GM12878 (cell line): ENCODE data around the gene UBE2QL1. TPM values are rescaled to one million over a fixed set of nuclear protein-coding genes. Genes with fewer than 3 reads are reported as not detected.

Experiments used
- ATAC-seq: fragments of 200-7000 bp; cut with Tn5 transposase; 3 replicates; pipeline ENCODE4 v1.9.1; 2020; ENCODE audit warnings: mild to moderate bottlenecking, moderate library complexity
- BruUV-seq: library from RNA; stranded (reverse); fragments of 400-500 nt; replicated peaks from 2 replicates; lab custom pipeline; 2021; lab: Mats Ljungman, UMichigan
- CTCF ChIA-PET: fragments of 300-600 bp; sonication (Branson Sonifier 250); formaldehyde crosslinking; extraction: SDS; loops from one replicate; lab custom pipeline; 2021; ENCODE audit warnings: inconsistent platforms; lab: Yijun Ruan, JAX
- POLR2A ChIA-PET: fragments of 350-600 bp; formaldehyde crosslinking; extraction: SDS; loops from one replicate; lab custom pipeline; 2021; ENCODE audit warnings: inconsistent platforms; lab: Charles Lee
- RAD21 ChIA-PET: fragments of 300-600 bp; sonication (Branson Sonifier 250); formaldehyde crosslinking; loops from one replicate; lab custom pipeline; 2023; ENCODE audit warnings: antibody characterized with exemption; ENCODE audit not compliant: unreplicated experiment; lab: Charles Lee
- SMC1A ChIA-PET: fragments of 300-600 bp; sonication (Branson Sonifier 250); formaldehyde crosslinking; loops from one replicate; lab custom pipeline; 2023; ENCODE audit not compliant: unreplicated experiment, uncharacterized antibody; lab: Charles Lee
- DNase-seq: peaks from one replicate; pipeline ENCODE4 v3.0.0-alpha.2; 2011; ENCODE audit warnings: low read depth, low spot score
- FAIRE-seq: peaks from 3 replicates; lab custom pipeline; 2011; peaks lifted over from hg19 to GRCh38; lab: Jason Lieb, UNC
- H2AFZ ChIP-seq: 2 replicates; pipeline ENCODE4 v1.6.0; 2011; ENCODE audit warnings: low read depth, low read length, control low read depth; ENCODE audit not compliant: control insufficient read depth
- H3K27ac ChIP-seq: 2 replicates; pipeline ENCODE4 v1.5.1; 2011; ENCODE audit warnings: control low read depth; ENCODE audit not compliant: control insufficient read depth, insufficient read depth
- H3K27me3 ChIP-seq, 2 experiments: replicated peaks in 1 of 2; 2 replicates each; pipeline versions ENCODE4 v1.6.0 to v1.6.1; 2011; ENCODE audit warnings: low read length in 1 of 2; ENCODE audit not compliant: control insufficient read depth in 2 of 2, insufficient read depth in 2 of 2
- H3K36me3 ChIP-seq, 2 experiments: 2 replicates each; pipeline ENCODE4 v1.5.1; 2011; ENCODE audit warnings: low read length in 1 of 2; ENCODE audit not compliant: control insufficient read depth in 2 of 2, insufficient read depth in 2 of 2
- H3K4me1 ChIP-seq: 2 replicates; pipeline ENCODE4 v1.6.1; 2011; ENCODE audit warnings: mild to moderate bottlenecking, low read length, moderate library complexity, mixed read lengths; ENCODE audit not compliant: control insufficient read depth, insufficient read depth
- H3K4me2 ChIP-seq: 2 replicates; pipeline ENCODE4 v1.6.0; 2011; ENCODE audit warnings: control low read depth; ENCODE audit not compliant: control insufficient read depth, insufficient read depth
- H3K4me3 ChIP-seq: fragments of 200-600 bp; sonication (generic); 2 replicates; pipeline ENCODE4 v1.5.1; 2016
- H3K79me2 ChIP-seq: 2 replicates; pipeline ENCODE4 v1.6.0; 2011; ENCODE audit warnings: low read length; ENCODE audit not compliant: control insufficient read depth, insufficient read depth
- H3K9ac ChIP-seq: 2 replicates; pipeline ENCODE4 v1.8.0; 2011; ENCODE audit warnings: low read length, control low read depth, mixed read lengths; ENCODE audit not compliant: control insufficient read depth, insufficient read depth
- H3K9me3 ChIP-seq: replicated peaks from 3 replicates; pipeline ENCODE4 v1.5.1; 2011; ENCODE audit warnings: mild to moderate bottlenecking, low read length; ENCODE audit not compliant: control insufficient read depth, insufficient read depth
- H4K20me1 ChIP-seq: 2 replicates; pipeline ENCODE4 v1.6.0; 2011; ENCODE audit not compliant: control insufficient read depth, insufficient read depth
- BMI1 ChIP-seq: fragments of 450-650 bp; IDR thresholded peaks from 2 replicates; pipeline ENCODE4 v1.6.1; 2016; ENCODE audit warnings: mild to moderate bottlenecking, moderate library complexity, borderline replicate concordance
- CREM ChIP-seq: IDR thresholded peaks from 2 replicates; pipeline ENCODE4 v1.6.1; 2014; ENCODE audit warnings: antibody characterized with exemption, low read depth
- HDAC2 ChIP-seq: fragments of 200-600 bp; sonication (generic); IDR thresholded peaks from 2 replicates; pipeline ENCODE4 v1.6.1; 2017
- MAX ChIP-seq: IDR thresholded peaks from 2 replicates; pipeline ENCODE4 v1.6.1; 2012; ENCODE audit warnings: low read depth, low read length, improper control_type of control experiment
- PBX3 ChIP-seq: IDR thresholded peaks from 2 replicates; pipeline ENCODE4 v1.6.1; 2011; ENCODE audit warnings: mild to moderate bottlenecking, low read depth, low read length, moderate library complexity; ENCODE audit not compliant: insufficient replicate concordance
- RAD51 ChIP-seq: fragments of 450-650 bp; IDR thresholded peaks from 2 replicates; pipeline ENCODE4 v1.6.1; 2016; ENCODE audit warnings: moderate library complexity, mild to moderate bottlenecking, inconsistent platforms
- SMC3 ChIP-seq: IDR thresholded peaks from 2 replicates; pipeline ENCODE4 v1.6.1; 2011; ENCODE audit warnings: low read length, improper control_type of control experiment, borderline replicate concordance
- WRNIP1 ChIP-seq: IDR thresholded peaks from 2 replicates; pipeline ENCODE4 v1.6.1; 2011; ENCODE audit warnings: low read depth, low read length, improper control_type of control experiment, borderline replicate concordance
- YBX1 ChIP-seq: fragments of 450-650 bp; IDR thresholded peaks from 2 replicates; pipeline ENCODE4 v1.6.1; 2016; ENCODE audit warnings: antibody characterized with exemption
- ZBTB33 ChIP-seq: fragments of 450-650 bp; IDR thresholded peaks from 2 replicates; pipeline ENCODE4 v1.6.1; 2017; ENCODE audit warnings: mild to moderate bottlenecking
- WGBS: methylation state at CpG from one replicate; pipeline ENCODE4 v1.1.6; 2016; ENCODE audit warnings: low lambda C conversion rate; ENCODE audit not compliant: insufficient replicate concordance, insufficient coverage; ENCODE audit errors: missing lambda C conversion rate; 5-methylcytosine and 5-hydroxymethylcytosine counted together
- in situ Hi-C: fragments of 300-500 bp; cut with MboI; formaldehyde crosslinking; loops from 9 replicates; pipeline ENCODE4 v1.14.3; 2018; ENCODE audit warnings: mixed read lengths
- intact Hi-C: fragments of 100-400 bp; cut with micrococcal nuclease; formaldehyde crosslinking; loops from one replicate; pipeline ENCODE4 v1.14.2; 2022; ENCODE audit not compliant: unreplicated experiment
- polyA plus RNA-seq, 11 experiments: library from polyadenylated mRNA; depleted of rRNA in 4 of 11; unstranded in 6 of 11; stranded (reverse) in 5 of 11; fragments of >200 nt; fragmentation: Nextera tagmentation in 4 of 11; fragmentation: Illumina TruSeq in 1 of 11; extraction: Ambion mirVana in 4 of 11; extraction: Trizol in 1 of 11; gene quantifications; 1 replicate in 1 of 11; 2 replicates in 10 of 11; pipeline versions ENCODE4 v1.2.1 to v1.2.3, GENCODE V29; 2011 to 2016; ENCODE audit warnings: inconsistent platforms in 2 of 11, missing spikeins in 2 of 11, low read depth in 1 of 11
- total RNA-seq, 4 experiments: library from RNA; depleted of rRNA in 3 of 4; stranded (reverse); fragments of >200 nt in 3 of 4; fragmentation: Illumina TruSeq in 1 of 4; extraction: Trizol in 1 of 4; gene quantifications; 2 replicates each; pipeline versions ENCODE4 v1.2.1 to v1.2.3, GENCODE V29; 2013 to 2021
- TF ChIP-seq, protein P1 (sequence below): IDR thresholded peaks from 2 replicates; pipeline ENCODE4 v1.6.1; 2011; ENCODE audit warnings: low read depth, low read length, improper control_type of control experiment, borderline replicate concordance
- TF ChIP-seq, protein P2 (sequence below): fragments of 450-650 bp; IDR thresholded peaks from 2 replicates; pipeline ENCODE4 v1.6.1; 2014; ENCODE audit warnings: mild to moderate bottlenecking

UBE2QL1 gene
- total and polyA plus RNA-seq, 10 of the 15 experiments (the other 5 are each of a cell fraction or from before 2014, with no cell fraction given) = 0.03 to 0.62 (median 0.04) TPM; not detected in 6

DNA sequence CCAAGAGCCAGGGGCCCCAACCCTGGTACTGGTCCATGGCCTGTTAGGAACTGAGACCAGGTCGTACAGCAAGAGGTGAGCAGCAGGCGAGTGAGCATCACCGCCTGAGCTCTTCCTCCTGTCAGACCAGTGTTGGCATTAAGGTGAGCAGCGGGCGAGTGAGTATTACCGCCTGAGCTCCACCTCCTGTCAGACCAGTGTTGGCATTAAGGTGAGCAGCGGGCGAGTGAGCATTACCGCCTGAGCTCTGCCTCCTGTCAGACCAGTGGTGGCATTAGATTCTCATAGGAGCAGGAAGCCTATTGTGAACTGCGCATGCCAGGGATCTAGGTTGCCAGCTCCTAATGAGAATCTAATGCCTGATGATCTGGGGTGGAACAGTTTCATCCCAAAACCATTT is 31.0 kb upstream of the UBE2QL1 start:
- no peak overlapping the region for H3K4me3 ChIP-seq
- H4K20me1 ChIP-seq = no peaks in the 10 kb centered on the region
- SMC1A ChIA-PET = interaction anchor here (1.6 kb wide), 1 partner anchor 11 kb away, joined by 3 read pairs; no protein-coding TSS in a partner anchor
- no TSS peak for BruUV-seq
- 56% methylated on average over 10 of the region's 10 CpGs for WGBS
- no peak for TF ChIP-seq PBX3
- TF ChIP-seq BMI1 = no peak
- TF ChIP-seq, protein P1, sequence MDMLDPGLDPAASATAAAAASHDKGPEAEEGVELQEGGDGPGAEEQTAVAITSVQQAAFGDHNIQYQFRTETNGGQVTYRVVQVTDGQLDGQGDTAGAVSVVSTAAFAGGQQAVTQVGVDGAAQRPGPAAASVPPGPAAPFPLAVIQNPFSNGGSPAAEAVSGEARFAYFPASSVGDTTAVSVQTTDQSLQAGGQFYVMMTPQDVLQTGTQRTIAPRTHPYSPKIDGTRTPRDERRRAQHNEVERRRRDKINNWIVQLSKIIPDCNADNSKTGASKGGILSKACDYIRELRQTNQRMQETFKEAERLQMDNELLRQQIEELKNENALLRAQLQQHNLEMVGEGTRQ = no peak
- TF ChIP-seq, all 136 proteins: peak for 0
- Histone ChIP-seq H3K27me3 (no peaks in the 10 kb centered on the region), H3K4me2 (no peak overlapping the region), H3K4me1 (no peaks in the 10 kb centered on the region), H3K9me3 (no peaks in the 10 kb centered on the region), H3K79me2 (no peaks in the 10 kb centered on the region), H3K9ac (no peak overlapping the region), H3K36me3 (no peaks in the 10 kb centered on the region), H3K27ac (no peak overlapping the region), H2AFZ (no peak overlapping the region)
- intact Hi-C loops = no loop called here
- ATAC-seq = no peak
- no peak for FAIRE-seq
- in situ Hi-C loops = no loop called here
- DNase-seq = no peak
- POLR2A ChIA-PET = no interaction called here
- CTCF ChIA-PET = interaction anchor here (0.5 to 2.6 kb wide), 2 partner anchors 18 to 141 kb away, joined by 3 to 6 read pairs; no protein-coding TSS in a partner anchor
- RAD21 ChIA-PET = no interaction called here

- intact Hi-C loops (no loop called here), in situ Hi-C loops (no loop called here)
- SMC1A ChIA-PET = interaction anchor here (1.6 kb wide), 1 partner anchor 12 kb away, joined by 3 read pairs; no protein-coding TSS in a partner anchor
- H3K27me3 ChIP-seq = no peaks in the 10 kb centered on the region
- DNase-seq (no peak), FAIRE-seq (no peak), ATAC-seq (no peak)
- H3K4me2 ChIP-seq = no peak overlapping the region
- H3K36me3 ChIP-seq = no peaks in the 10 kb centered on the region
- no peaks in the 10 kb centered on the region for H3K79me2 ChIP-seq
- H3K4me1 ChIP-seq = no peaks in the 10 kb centered on the region
- H2AFZ ChIP-seq = no peak overlapping the region
- no peaks in the 10 kb centered on the region for H4K20me1 ChIP-seq
- POLR2A ChIA-PET = no interaction called here
- no TSS peak for BruUV-seq
- no peak overlapping the region for H3K9ac ChIP-seq
- no peak overlapping the region for H3K27ac ChIP-seq
- CTCF ChIA-PET = interaction anchor here (1.3 to 2.6 kb wide), 2 partner anchors 9 to 17 kb away, joined by 3 to 6 read pairs; no protein-coding TSS in a partner anchor
- RAD21 ChIA-PET = no interaction called here
- WGBS = 61% methylated on average over 3 of the region's 3 CpGs
- no peak overlapping the region for H3K4me3 ChIP-seq
- H3K9me3 ChIP-seq = no peaks in the 10 kb centered on the region
- no peak for TF ChIP-seq YBX1
- no peak for TF ChIP-seq WRNIP1
- TF ChIP-seq, protein P2, sequence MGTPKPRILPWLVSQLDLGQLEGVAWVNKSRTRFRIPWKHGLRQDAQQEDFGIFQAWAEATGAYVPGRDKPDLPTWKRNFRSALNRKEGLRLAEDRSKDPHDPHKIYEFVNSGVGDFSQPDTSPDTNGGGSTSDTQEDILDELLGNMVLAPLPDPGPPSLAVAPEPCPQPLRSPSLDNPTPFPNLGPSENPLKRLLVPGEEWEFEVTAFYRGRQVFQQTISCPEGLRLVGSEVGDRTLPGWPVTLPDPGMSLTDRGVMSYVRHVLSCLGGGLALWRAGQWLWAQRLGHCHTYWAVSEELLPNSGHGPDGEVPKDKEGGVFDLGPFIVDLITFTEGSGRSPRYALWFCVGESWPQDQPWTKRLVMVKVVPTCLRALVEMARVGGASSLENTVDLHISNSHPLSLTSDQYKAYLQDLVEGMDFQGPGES = no peak
- TF ChIP-seq MAX = no peak
- TF ChIP-seq CREM = no peak
- TF ChIP-seq RAD51 = no peak
- TF ChIP-seq HDAC2 = no peak
- no peak for TF ChIP-seq ZBTB33
- no peak for TF ChIP-seq SMC3
These were observed 29.9 kb upstream of the UBE2QL1 start for GRCh38 chr5:6418679-6419276.
